Calu3 (cell line): ENCODE results near the gene RABGAP1L. TPM values are rescaled to one million over a fixed set of nuclear protein-coding genes. Genes with fewer than 3 reads are reported as not detected.

Experiments
- BruUV-seq: library from RNA; stranded (reverse); fragments of 400-500 nt; replicated peaks from 2 replicates; lab custom pipeline; 2021; lab: Mats Ljungman, UMichigan
- CTCF ChIA-PET: fragments of 300-600 bp; sonication (Branson Sonifier 250); formaldehyde crosslinking; loops from one replicate; lab custom pipeline; 2022; ENCODE audit warnings: antibody characterized with exemption; lab: Charles Lee
- DNase-seq: peaks from one replicate; pipeline ENCODE4 v3.0.0; 2022
- H3K27ac Mint-ChIP-seq: one replicate; pipeline ENCODE4 v1.8.0; 2022; ENCODE audit warnings: mixed read lengths; ENCODE audit not compliant: unreplicated experiment
- H3K27me3 Mint-ChIP-seq: one replicate; pipeline ENCODE4 v1.8.0; 2022; ENCODE audit warnings: mixed read lengths; ENCODE audit not compliant: unreplicated experiment
- H3K36me3 Mint-ChIP-seq: one replicate; pipeline ENCODE4 v1.8.0; 2022; ENCODE audit warnings: mild to moderate bottlenecking, moderate library complexity, mixed read lengths; ENCODE audit not compliant: insufficient read depth, unreplicated experiment
- H3K4me1 Mint-ChIP-seq: one replicate; pipeline ENCODE4 v1.8.0; 2022; ENCODE audit warnings: mild to moderate bottlenecking, low read depth, mixed read lengths; ENCODE audit not compliant: unreplicated experiment
- H3K4me3 Mint-ChIP-seq: one replicate; pipeline ENCODE4 v1.8.0; 2022; ENCODE audit warnings: mild to moderate bottlenecking, low read depth, moderate library complexity, mixed read lengths; ENCODE audit not compliant: unreplicated experiment
- H3K9me3 Mint-ChIP-seq: one replicate; pipeline ENCODE4 v1.8.0; 2022; ENCODE audit warnings: low read depth, mixed read lengths; ENCODE audit not compliant: unreplicated experiment
- intact Hi-C: fragments of 100-400 bp; cut with micrococcal nuclease; formaldehyde crosslinking; loops from one replicate; pipeline ENCODE4 v1.10.0; 2022; ENCODE audit not compliant: unreplicated experiment
- total RNA-seq: library from RNA; stranded (reverse); gene quantifications from 2 replicates; pipeline ENCODE4 v1.2.3, GENCODE V29; 2022
- TF ChIP-seq, protein P1 (sequence below): fragments of 200-600 bp; IDR thresholded peaks from one replicate; pipeline ENCODE4 v1.8.0; 2022; ENCODE audit warnings: antibody characterized with exemption; ENCODE audit not compliant: unreplicated experiment

The RABGAP1L gene
- total RNA-seq, 1 experiment from 2014 or later = 135 TPM

DNA sequence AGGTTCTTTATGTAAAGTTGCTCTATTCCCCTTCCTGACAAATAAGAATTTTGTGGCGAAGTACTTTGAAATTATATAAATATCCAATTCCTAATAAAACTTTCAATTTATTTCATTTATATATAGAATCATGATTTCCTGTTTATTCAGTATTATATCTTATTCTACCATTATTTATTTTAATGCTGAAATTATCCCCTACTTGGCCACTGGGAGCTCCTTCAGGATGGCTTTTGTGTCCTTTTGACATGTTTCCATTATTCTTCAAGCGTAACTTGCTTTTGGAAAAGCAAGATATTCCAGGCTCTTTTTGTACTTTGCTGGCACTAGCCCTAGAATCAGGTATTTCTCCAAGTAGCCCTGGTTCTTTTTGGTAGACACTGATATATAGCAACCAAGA is 773.3 kb downstream of the RABGAP1L start:
- no peaks in the 10 kb centered on the region for H3K27me3 Mint-ChIP-seq
- TF ChIP-seq, protein P1, sequence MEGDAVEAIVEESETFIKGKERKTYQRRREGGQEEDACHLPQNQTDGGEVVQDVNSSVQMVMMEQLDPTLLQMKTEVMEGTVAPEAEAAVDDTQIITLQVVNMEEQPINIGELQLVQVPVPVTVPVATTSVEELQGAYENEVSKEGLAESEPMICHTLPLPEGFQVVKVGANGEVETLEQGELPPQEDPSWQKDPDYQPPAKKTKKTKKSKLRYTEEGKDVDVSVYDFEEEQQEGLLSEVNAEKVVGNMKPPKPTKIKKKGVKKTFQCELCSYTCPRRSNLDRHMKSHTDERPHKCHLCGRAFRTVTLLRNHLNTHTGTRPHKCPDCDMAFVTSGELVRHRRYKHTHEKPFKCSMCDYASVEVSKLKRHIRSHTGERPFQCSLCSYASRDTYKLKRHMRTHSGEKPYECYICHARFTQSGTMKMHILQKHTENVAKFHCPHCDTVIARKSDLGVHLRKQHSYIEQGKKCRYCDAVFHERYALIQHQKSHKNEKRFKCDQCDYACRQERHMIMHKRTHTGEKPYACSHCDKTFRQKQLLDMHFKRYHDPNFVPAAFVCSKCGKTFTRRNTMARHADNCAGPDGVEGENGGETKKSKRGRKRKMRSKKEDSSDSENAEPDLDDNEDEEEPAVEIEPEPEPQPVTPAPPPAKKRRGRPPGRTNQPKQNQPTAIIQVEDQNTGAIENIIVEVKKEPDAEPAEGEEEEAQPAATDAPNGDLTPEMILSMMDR = no peak
- H3K4me3 Mint-ChIP-seq = no peak overlapping the region
- peaks cover 24% of the 10 kb centered on the region for H3K4me1 Mint-ChIP-seq
- intact Hi-C loops = no loop called here
- CTCF ChIA-PET = no interaction called here
- H3K9me3 Mint-ChIP-seq = no peaks in the 10 kb centered on the region
- DNase-seq = no peak
- no TSS peak for BruUV-seq
- no peaks in the 10 kb centered on the region for H3K36me3 Mint-ChIP-seq
- H3K27ac Mint-ChIP-seq = no peak overlapping the region

DNA sequence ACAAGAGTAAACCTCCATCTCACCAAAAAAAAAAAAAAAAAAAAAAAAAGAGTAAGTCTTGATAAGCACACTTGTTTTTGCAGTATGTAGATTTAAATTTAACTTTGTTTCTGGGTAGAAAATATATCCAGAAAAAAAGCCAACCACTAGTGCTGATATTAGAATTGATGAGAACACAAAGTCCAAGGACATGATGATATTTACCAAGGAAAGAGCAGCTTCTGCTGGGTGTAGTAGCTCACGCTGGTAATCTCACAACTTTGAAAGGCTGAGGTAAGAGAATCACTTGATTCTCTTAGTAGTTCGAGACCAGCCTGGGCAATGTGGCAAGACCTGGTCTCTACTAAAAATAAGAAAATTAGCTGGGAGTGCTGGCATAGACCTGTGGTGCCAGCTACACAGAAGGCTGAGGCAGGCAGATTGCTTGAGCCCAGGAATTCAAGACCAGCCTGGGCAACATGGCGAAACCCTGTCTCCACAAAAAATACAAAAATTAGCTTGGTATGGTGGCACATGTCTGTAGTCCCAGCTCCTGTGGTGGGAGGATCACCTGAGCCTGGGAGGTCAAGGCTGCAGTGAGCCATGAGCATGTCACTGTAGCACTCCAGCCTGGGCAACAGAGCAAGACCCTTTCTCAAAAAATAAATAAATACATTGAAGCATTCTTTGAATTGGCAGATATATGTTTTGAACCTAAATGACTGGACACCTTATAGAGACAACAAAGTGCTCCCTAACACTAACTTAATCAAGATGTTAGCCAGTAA is 776.8 kb downstream of the RABGAP1L start:
- no TSS peak for BruUV-seq
- no peak overlapping the region for H3K4me3 Mint-ChIP-seq
- H3K4me1 Mint-ChIP-seq = peaks cover 22% of the 10 kb centered on the region
- no peak for DNase-seq
- H3K9me3 Mint-ChIP-seq = no peaks in the 10 kb centered on the region
- no peak overlapping the region for H3K27ac Mint-ChIP-seq
- CTCF ChIA-PET = interaction anchor here (0.7 kb wide), 2 partner anchors 66 to 140 kb away, joined by 5 to 6 read pairs; no protein-coding TSS in a partner anchor
- intact Hi-C loops = no loop called here
- peaks cover 6% of the 10 kb centered on the region for H3K36me3 Mint-ChIP-seq
- TF ChIP-seq, protein P1 = no peak
- H3K27me3 Mint-ChIP-seq = no peaks in the 10 kb centered on the region

DNA sequence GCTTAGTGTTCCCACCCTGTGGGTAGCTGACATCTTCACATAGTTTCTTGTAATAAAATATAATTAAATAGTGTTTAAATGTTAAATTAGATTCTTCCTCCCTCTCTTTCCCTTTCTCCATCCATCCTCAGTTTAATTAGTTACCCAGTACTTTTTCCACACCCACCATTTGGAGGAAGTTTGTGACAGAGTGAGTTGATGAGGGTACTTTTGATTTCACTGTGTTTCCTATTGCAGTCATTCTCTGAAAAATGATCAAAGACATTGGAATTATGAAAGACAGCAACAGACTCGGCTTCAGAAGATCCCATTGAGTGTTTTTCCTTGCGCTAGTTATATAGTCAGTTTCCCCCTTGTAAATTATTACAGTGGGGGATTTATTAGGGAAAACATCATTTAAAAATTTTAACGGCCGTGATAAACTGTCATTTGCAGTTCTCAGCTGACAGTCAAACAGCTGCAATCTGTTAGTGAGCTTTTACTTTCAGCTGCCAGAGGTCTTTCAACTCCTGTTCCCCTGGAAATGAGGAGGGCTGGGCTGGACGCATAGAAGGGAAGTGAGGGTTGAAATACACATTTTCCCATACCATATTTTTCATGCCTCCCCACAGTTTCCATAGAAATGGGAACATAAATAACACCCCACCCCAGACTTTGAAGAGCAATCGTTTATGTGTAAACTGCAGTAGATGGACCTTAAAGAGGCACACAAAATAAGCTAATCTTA is 779.1 kb downstream of the RABGAP1L start:
- intact Hi-C loops = no loop called here
- no TSS peak for BruUV-seq
- Mint-ChIP-seq H3K9me3 (no peaks in the 10 kb centered on the region), H3K4me3 (no peak overlapping the region), H3K4me1 (peaks cover 33% of the 10 kb centered on the region), H3K36me3 (peaks cover 6% of the 10 kb centered on the region), H3K27ac (peak overlapping the region; percentile 75), H3K27me3 (no peaks in the 10 kb centered on the region)
- DNase-seq = no peak
- CTCF ChIA-PET = interaction anchor here (0.6 to 0.9 kb wide), 3 partner anchors 19 to 87 kb away, joined by 3 to 8 read pairs (median 3); no protein-coding TSS in a partner anchor
- TF ChIP-seq, protein P1 = no peak

DNA sequence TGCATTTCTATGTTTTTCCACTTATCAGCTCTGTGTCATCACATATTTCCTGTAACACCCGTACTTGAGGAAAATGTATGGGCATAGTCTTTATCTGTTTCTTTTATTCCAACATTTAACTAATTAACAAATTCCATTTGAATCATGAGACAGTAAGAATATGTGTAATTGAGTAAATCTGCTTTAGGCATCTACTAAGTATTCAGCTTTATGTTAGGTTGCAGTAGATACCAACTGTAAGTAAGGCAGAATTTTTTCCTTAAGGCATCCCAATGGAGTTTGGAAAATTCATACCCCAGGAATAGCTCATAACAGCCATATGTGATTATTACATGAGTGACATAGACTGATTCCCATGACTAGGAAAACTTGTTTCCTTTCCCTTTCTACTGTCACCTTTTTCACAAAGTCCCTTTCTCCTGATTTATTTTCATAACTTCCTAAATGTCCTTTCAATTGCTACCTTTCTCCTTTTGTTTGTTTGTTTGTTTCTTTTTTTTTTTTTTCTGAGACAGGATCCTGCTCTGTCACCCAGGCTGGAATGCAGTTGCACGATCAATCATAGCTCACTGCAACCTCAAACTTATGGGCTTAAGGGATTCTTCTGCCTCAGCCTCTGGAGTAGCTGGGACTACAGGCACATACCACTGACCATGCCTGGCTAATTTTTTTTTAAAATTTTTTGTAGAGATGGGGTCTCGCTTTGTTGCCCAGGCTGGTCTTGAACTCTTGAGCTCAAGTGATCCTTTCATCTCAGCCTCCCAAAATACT is 780.6 kb downstream of the RABGAP1L start:
- DNase-seq = no peak
- intact Hi-C loops = no loop called here
- Mint-ChIP-seq H3K4me1 (peaks cover 38% of the 10 kb centered on the region), H3K27me3 (no peaks in the 10 kb centered on the region), H3K36me3 (peaks cover 6% of the 10 kb centered on the region), H3K9me3 (no peaks in the 10 kb centered on the region), H3K4me3 (no peak overlapping the region), H3K27ac (peak overlapping the region; percentile 11)
- BruUV-seq = no TSS peak
- CTCF ChIA-PET = interaction anchor here (0.6 to 1.4 kb wide), 4 partner anchors 10 to 35 kb away, joined by 3 to 5 read pairs (median 4); no protein-coding TSS in a partner anchor
- TF ChIP-seq, protein P1 = no peak
